IPS-NIHi11 (cell line): Measurements from ENCODE around the gene GRXCR2.

Source experiments
- DNase-seq: peaks from one replicate; pipeline ENCODE4 v3.0.0; 2012; ENCODE audit warnings: mixed read lengths, low spot score

Gene GRXCR2

GRCh38 chr5:145835848-145836239 is 37.0 kb downstream of the GRXCR2 start:
- DNase-seq, result no peak

GRCh38 chr5:145834917-145835847 is 37.6 kb downstream of the GRXCR2 start, which contains the start of gene PRELID2:
Gene PRELID2, minus strand, starts transcription at chr5:145835342. Its CDS starts 91 bp downstream, at chr5:145835251.
- peak; percentile 87 for DNase-seq

GRCh38 chr5:145834554-145834916 is 38.3 kb downstream of the GRXCR2 start:
- DNase-seq, result no peak

- no peak for DNase-seq
These were observed 39.1 kb downstream of the GRXCR2 start for GRCh38 chr5:145833631-145834200.

- DNase-seq, result no peak
These were observed 42.2 kb downstream of the GRXCR2 start for GRCh38 chr5:145830594-145830993.

GRCh38 chr5:145829708-145830361 is 43.0 kb downstream of the GRXCR2 start:
- no peak for DNase-seq

GRCh38 chr5:145826895-145827674 is 45.7 kb downstream of the GRXCR2 start:
- no peak for DNase-seq

- peak; percentile 29 for DNase-seq
These were observed 47.0 kb downstream of the GRXCR2 start for GRCh38 chr5:145825751-145826180.

- no peak for DNase-seq
These were observed 48.8 kb downstream of the GRXCR2 start for GRCh38 chr5:145824040-145824439.

- DNase-seq, result no peak
These were observed 54.2 kb downstream of the GRXCR2 start for GRCh38 chr5:145818604-145819003.

- DNase-seq, result no peak
These were observed 59.9 kb downstream of the GRXCR2 start for GRCh38 chr5:145812877-145813276.

- peak; percentile 38 for DNase-seq
These were observed 60.8 kb downstream of the GRXCR2 start for GRCh38 chr5:145811834-145812625.
